Inflammatory macrophage (primary cell): ENCODE results near the gene COA6.
A peak's percentile ranks its signal among the peaks of the same experiment; 100 is the strongest.
"Not testable (repeated sequence)": the region's sequence is repeated elsewhere in the genome, so short reads cannot be mapped to it uniquely, and the experiment has no call there.

Source experiments
- DNase-seq, 2 donors: peaks; one replicate each; pipeline ENCODE4 v3.0.0-alpha.2; 2020 to 2022

Gene COA6

DNA sequence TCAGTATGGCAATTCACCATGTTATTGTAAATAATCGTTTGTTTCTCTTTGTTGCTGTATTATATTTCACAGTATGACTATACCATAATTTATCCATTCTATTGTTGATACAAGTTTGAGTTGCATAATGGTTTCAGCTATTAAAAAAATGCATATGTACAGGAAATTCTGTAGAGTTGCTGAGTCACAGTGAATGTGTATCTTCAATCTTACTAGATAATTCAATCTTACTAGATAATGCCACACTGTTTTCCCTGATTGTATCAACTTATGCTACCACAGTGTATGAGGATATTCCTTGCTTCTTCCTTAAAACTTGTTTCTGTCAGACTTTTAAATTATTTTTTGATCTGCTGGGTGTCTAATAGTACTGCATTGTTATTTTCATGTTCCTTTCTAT is 3.5 kb upstream of the COA6 start:
- DNase-seq: peak in 1 of 2 donors; percentile 27

DNA sequence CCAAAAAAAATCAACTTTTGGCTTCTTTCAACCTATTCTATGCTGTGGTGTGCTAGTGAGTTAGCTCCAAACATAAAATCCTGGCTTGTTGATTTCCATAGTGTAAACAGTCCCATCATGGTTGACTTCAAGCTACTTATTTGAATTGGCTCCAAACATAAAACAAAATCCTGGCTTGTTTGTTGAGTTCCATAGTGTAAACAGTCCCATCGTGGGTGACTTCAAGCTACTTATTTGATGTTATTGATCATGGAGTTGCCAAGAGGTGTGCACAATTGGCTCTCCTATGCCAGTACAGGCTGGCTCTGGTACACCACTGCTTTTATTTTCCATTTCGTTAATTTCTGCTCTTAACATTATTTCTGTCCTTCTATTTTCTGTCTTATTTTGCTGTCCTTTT is 1.8 kb upstream of the COA6 start:
- no peak for DNase-seq

DNA sequence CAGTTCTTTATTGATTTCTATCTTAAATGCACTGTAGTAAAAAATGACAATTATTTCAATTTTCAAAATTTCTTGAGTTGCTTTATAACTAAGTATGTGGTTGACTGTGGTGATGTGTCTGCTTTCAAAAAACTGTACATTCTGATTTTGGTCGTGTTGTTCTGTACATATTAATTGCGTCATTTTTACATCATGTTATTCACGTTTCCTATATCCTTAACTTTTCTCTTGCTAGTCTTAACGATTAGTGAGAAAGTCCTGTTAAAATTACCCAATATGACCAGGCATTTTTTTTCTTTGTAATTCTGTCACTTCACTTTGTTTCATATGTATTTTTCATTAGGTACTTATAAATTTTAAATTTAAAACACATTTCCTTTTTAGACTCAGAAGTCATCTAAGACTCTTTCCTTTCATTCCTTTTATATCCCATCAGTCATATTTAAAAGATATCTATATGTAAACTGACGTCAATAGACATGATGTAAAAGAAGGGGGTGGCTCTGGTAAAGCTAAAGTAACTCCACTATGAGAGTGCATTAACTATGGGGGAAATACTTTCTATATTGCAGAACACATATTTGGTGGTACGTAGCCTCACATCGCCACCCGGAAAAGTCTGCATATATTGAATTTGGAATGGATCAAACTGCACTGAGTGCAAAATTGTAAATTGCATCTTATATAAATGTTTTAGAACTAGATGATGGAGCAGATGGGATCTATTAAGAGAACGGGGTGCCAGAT is 1.1 kb upstream of the COA6 start:
- peak; percentile 18 to 32 for DNase-seq

DNA sequence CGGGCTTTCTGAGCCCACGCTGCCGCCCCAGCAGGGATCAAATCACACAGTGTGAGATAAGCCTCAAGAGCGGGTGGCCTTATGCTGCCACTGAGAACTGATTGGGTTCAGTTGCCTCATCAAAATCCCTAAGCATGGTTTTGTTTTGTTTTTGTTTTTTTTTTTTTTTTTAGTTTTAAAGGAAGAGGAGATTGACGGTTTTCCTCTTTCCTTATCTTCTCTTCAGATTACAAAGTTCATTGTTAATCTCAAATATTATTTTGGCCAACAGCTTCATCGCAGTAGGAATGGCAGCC is 651 bp downstream of the COA6 start:
- DNase-seq: peak in 1 of 2 donors; percentile 73

DNA sequence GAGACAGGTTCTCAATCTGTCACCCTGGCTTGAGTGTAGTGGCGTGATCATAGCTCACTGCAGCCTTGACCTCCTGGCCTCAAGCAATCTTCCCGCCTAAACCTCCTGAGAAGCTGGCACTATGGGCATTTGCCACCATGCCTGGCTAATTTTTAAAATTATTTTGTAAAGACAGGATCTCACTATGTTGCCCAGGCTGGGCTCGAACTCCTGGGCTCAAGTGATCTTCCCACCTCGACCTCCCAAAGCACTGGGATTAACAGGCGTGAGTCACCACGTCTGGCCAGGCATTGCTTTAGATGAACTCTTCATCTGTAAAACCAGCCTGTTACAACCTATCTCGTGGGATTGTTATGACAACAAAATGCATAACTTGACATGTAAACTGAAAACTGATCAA is 2.4 kb downstream of the COA6 start:
- no peak for DNase-seq

DNA sequence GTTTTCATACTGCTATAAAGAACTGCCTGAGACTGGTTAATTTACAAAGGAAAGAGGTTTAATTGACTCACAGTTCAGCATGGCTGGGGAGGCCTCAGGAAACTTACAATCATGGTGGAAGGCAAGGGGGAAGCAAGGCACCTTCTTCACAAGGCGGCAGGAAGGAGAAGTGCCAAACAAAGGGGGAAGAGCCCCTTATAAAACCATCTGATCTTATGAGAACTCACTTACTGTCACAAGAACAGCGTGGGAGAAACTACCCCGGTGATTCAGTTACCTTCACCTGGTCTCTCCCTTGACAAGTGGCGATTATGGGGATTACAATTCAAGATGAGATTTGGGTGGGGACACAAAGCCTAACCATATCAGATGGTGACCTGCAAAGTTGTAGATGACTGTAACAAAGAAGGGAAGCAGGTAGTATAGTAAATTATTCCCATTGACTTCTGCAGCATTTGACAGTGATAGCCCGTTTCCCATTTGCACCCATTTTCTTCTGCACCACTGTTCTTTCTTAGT is 6.4 kb downstream of the COA6 start:
- not testable (repeated sequence) for DNase-seq

DNA sequence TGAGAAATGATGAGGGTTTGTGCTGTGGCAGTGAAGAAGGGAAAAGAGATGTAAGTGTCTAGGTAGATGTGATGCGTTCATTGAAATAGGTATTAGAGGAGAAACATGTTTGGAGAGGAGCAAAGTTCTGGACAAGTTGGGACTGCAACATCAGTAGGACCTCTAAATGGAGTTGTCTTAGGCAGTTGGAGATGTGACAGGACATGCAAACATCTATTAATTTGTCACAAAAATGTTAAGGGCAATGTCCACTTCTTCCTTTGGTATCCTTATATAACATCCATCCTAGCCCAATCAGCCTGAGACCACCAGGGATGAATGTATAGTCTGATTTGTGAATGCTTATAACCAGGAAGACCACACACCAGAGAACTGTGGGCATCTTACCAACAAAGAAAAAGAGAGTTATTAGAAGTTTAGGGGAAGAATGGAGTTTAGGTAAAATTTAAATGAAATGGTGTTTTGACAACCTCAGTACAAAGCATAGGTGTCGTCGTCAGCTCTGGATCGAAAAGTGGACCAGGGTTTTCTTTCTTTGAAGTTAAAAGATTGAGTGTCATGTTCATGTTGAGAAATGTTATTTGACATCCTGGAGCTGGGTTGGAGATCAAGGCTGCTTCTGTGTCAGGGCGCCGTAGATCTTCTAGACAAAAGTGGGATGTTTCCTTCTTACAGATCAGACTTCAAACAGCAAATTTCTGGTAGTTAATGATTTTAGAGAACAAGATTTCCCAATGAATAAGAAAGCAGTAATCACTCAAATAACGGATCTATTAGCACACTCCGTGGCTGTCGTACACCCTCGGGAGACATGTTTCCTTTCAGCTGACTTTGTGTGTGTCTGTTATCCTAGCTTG is 8.7 kb downstream of the COA6 start:
- DNase-seq: no peak

DNA sequence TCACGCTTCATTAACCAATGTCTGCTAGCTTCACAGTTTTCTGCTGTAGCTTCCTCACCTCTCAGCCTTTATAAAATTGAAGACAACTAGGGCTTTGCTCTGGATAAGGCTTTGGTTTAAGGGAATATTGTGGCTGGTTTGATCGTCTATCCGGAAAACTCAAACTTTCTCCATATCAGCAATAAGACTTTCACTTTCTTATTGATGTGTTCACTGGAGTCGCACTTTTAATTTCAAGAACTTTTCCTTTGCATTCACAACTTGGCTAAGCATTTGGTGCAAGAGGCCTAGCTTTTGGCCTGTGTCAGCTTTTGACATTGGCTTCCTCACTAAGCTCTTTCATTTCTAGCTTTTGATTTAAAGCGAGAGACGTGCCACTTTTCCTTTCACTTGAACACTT is 12.9 kb downstream of the COA6 start:
- no peak for DNase-seq

DNA sequence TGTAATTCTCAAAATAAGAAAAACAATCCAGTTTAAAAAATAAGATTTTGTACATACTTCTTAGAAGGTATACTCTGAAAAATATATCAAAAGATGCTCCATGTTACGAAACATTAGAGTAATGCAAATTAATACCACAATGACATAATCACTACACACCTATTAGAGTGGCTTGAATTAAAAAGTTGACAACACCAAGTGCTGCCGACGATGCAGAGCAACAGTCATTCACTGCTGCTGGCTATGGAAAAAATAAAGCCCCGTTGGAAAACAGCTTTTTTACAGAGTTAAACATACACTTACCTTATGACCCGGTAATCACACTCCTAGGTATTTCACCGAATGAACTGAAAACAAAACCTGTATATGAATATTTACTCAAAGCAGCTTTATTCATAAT is 14.8 kb downstream of the COA6 start:
- DNase-seq: no peak

DNA sequence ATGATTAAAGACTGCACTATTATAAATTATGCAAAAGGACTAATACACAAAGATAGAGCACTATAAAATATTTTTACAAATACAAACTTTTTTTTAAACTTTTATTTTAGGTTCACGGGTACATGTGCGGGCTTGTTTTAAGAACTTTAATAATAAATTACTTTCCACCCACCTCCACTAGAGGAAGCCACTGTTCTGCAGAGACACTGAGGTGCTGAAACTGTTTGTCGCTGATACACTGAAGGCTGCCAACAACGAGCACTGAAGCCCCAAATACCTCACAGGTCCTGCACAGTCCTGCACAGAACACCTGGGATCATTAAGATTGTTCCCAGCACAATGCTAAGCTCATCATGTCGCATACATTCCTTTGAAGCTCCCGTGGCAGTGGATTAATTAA is 19.9 kb downstream of the COA6 start:
- DNase-seq: no peak

DNA sequence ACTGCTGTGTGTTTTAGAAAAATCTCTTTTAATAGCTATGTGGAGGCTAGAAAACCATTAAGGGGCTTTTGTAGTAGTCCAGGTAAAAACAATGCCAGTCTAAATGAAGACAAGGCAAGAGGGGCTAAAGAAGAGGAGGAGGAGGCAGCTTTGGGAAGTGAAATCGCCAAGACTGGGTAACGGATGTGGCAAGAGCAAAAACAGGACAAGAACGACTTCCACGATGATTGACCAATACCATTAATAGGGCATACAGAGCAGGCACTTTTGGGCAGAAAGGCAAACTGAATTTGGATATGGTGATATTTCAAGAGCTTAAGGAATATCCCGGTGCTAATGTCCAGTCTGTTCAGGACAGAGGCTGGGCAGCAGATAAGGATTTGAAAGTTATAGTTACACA is 22.0 kb downstream of the COA6 start:
- DNase-seq: peak; percentile 20 to 29

DNA sequence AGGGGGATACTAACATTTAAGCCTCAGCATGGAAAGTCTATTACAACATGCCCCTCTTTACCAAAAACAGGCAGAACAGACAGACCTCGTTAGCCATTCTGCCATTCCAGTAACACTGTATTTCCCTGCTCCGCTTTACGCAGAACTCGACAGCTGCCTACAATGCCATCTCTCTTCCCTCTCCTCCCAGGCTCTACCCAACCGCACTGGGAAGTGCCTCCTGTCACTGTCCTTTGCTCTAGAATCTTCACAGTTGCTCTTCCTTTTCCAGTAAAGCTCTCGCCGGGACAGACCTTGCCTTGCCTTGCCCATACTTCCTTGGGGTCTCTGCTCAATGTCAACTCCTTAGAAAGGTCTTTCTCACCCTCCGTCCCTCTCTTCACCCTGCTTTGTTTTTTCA is 22.8 kb downstream of the COA6 start:
- DNase-seq: peak in 1 of 2 donors; percentile 7

DNA sequence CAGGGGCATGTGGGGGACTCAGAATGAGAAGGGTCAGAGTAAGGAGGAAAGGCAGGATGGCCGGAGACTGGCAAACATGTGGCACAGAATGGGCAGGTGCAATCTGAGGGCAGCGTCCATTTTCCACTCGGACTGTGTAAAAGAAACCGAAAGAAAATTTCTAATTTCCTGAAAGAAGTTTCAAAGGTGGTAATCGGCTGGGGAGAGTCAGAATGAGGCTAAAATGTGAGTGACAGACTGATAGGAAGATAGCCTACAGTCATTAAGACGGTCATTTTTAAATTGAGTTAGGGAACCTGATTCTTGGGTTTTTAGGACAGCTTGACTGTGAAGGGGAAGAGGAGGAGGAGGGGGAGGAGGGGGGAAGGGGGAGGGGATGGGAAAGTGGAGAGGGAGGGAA is 23.6 kb downstream of the COA6 start:
- no peak for DNase-seq

DNA sequence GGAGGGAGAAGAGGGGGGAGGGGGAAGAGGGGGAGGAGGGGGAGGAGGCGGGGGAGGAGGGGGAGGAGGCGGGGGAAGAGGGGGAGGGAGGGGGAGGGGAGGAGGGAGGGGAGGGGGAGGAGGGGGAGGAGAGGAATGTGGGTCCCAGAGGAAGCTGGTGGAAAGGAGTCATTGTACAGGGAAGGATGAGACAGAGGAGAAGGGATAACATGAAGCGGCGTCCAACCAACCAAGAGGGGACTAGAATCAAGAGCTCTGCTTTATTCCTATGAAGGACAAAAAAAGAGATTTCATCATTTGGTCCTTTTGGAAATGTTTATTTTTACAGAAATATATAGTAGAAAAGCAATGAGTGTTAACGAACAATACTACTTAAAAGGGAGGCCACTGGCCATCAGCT is 24.5 kb downstream of the COA6 start:
- no peak for DNase-seq

DNA sequence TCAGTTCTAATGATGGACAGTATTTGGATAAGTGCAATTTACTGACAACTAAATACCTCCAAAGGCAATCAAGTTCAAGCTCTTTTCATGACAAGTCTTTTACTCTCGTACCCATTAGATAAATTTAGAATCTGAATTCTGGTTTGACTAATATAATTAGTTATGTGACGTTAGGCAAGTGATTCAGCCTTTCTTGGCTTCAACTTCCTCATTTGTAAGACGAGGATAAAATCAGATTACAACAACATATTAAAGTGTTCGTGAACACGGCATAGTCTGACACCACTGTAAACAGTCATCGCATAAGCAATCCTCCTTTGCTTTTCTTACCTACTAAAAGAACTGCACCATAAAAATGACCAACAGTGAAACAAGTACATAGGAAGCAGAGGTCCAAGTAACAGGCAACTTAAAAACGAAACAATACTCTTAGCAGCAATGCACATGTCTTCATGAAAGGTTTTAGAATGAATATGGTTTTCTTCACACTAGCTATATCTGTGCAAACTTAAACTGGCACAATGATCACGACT is 25.7 kb downstream of the COA6 start:
- DNase-seq: peak; percentile 59 to 66

DNA sequence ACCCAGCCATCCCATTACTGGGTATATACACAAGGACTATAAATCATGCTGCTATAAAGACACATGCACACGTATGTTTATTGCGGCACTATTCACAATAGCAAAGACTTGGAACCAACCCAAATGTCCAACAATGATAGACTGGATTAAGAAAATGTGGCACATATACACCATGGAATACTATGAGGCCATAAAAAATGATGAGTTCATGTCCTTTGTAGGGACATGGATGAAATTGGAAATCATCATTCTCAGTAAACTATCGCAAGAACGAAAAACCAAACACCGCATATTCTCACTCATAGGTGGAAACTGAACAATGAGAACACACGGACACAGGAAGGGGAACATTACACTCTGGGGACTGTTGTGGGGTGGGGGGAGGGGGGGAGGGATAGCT is 26.3 kb downstream of the COA6 start:
- not testable (repeated sequence) for DNase-seq

DNA sequence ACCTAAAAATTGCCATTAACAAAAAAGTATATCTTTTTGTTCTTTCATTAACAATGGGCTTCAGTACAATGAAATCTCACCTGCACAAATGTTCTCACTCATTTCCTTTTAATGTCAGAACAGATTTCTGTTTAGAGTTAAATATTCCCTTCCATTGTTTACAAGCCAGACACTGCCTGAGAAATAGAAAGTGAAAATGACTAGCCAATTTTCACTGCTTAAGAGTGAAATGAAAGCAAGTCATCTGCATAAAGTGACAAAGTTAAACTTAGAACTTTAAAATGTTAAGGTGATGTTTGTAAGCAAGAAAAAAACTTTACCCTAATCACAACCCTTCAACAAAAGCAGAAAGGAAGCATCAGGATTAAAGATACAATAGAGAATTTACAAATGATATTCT is 27.5 kb downstream of the COA6 start:
- no peak for DNase-seq

DNA sequence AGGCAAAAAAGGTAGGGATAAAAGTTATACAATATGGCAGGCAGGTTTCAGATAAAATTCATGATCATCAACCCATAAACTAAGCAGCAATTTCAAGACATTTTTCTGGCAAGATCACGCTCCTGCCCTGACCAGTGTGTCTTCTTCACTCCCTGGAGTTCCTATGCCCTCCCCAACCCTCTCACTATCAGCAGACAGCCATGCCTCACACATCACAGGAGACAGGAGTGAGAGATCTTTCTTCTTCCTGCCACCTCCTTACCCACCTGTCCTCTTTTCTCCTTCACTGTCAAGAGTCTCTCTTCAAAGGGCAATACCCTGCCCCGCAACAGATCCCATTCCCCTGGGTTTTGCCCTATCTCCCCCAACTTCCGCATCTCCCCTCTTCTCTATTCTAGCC is 28.4 kb downstream of the COA6 start:
- no peak for DNase-seq

DNA sequence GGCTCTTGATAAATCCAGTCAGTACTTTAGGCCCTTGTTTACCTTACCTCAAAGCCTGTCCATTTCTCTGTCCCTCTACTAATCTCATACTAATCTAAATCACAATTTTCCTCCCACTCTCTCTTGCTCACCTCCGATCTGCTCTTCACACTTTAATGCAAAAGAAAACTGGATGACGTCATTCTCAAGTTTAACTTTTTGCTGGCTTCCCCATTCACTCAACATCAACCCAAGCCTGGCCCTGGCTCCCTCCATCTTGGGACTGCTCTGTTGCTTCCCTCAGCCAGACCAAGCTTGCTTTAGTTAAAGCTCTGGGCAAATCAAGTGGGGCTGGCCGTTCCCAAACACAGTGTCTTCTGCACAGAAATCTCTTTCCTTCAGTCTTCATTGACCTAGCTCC is 29.7 kb downstream of the COA6 start:
- no peak for DNase-seq

DNA sequence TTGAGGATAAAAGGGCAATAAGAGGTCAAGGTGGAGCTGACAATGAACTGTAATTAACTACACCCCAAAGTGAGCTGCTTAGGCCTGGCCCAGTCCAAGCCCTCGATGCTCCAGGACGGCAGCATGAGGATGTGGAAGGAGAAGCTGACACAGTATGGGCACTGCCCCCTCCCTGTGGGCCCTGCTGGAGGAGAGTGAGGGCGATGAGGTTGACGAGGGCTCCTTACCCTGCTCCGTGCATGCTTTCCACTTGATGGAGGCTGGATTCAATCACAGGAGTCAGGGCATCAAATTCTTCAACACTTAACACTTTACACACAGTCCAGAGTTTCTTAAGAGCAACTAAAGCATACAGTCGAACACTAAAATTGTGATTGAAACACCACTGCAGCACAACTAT is 32.4 kb downstream of the COA6 start:
- no peak for DNase-seq

DNA sequence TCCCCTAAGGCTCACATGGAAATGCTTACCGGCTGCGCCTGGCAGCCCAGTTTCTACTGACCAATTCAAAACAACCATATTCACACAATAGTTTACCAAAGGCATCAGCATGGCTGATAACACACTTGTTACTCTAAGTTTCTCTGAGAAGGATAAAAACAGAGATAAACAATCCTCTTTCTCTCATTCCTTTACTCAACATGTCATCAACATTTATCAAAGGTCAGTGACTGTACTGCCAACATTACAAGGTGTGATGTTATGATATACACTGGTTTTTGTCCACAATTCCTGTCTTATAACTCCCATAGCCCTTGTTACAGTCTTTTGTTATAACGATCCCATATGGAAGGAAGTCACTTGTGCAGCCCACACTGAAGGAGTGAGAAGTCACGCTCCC is 33.6 kb downstream of the COA6 start:
- no peak for DNase-seq

DNA sequence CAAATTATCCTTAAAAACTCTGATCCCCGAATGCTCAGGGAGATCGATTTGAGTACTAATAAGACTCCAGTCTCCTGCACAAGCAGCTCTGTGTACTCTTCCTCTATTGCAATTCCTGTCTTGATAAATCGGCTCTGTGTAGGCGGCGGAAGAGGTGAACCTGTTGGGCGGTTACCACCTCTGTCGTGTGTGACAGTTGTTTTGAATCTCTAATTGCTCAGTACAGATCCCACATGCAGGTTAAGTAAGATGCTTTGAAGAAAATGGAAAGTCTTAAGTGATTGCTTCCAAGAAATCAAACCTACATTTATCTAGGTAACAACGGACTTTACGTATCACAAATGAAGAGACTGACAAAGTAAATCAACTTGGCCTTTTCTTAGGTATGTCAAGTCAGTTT is 35.5 kb downstream of the COA6 start:
- no peak for DNase-seq

DNA sequence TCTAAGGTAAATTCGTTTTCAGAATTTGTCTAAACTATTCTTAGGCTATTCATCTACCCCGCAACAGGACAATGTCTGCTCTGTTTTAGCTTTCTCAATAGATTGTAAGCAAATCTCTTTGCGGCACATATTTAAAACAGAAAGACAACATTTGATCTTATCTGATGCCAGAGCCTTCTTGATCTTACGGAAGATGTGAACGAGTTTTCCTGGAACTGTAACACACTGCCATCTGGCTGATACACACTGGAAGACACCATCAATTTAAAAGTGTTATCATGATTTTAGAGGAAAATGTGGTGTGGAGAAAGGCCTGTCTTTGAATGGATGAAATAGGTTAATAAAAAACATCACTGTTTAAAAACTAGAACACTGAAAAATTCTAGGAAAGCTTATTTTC is 36.1 kb downstream of the COA6 start:
- peak in 1 of 2 donors; percentile 5 for DNase-seq

DNA sequence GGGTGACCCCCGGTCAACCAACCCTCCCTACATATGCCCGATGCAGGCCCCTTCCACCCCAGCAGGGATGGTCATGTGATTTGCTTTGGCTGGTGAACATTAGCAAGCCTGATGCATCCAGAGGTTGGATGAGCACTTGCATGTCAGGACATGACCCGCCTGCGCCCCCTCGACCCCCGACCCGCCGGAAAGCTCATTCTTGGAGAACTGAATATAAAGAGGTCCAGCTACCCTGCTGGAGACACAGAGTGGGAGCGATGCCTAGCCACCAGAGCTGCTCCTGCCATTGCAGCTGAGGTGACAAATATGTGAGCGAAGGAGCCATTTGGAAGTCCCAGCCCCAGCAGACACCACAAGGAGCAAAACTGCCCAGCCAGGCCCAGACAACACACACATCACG is 39.6 kb downstream of the COA6 start:
- DNase-seq: no peak
